Mesothelial cell of epicardium (in vitro differentiated cells): ENCODE measurements around the gene PLAAT2. TPM values are rescaled to one million over a fixed set of nuclear protein-coding genes. Genes with fewer than 3 reads are reported as not detected.
"Not testable (repeated sequence)": the region's sequence is repeated elsewhere in the genome, so short reads cannot be mapped to it uniquely, and the experiment has no call there.

Source experiments
- DNase-seq, 2 experiments: peaks; one replicate each; pipeline ENCODE4 v3.0.0; 2021; ENCODE audit warnings: low spot score in 2 of 2; ENCODE audit not compliant: unreplicated experiment in 2 of 2
- H3K27ac Mint-ChIP-seq: 2 replicates; pipeline ENCODE4 v1.8.0; 2021; ENCODE audit warnings: mixed read lengths
- H3K27me3 Mint-ChIP-seq: 2 replicates; pipeline ENCODE4 v1.8.0; 2021; ENCODE audit warnings: low read depth, mixed read lengths
- H3K36me3 Mint-ChIP-seq: 2 replicates; pipeline ENCODE4 v1.8.0; 2021; ENCODE audit warnings: mixed read lengths
- H3K4me1 Mint-ChIP-seq: 2 replicates; pipeline ENCODE4 v1.8.0; 2021; ENCODE audit warnings: mixed read lengths
- H3K4me3 Mint-ChIP-seq: 2 replicates; pipeline ENCODE4 v1.8.0; 2021; ENCODE audit warnings: mild to moderate bottlenecking, moderate library complexity, mixed read lengths
- H3K9me3 Mint-ChIP-seq: 2 replicates; pipeline ENCODE4 v1.8.0; 2021; ENCODE audit warnings: mixed read lengths
- CTCF ChIP-seq: fragments of 200-600 bp; sonication (generic); IDR thresholded peaks from one replicate; pipeline ENCODE4 v1.5.0; 2021; ENCODE audit warnings: antibody characterized with exemption; ENCODE audit not compliant: unreplicated experiment
- total RNA-seq: library from RNA; stranded (reverse); gene quantifications from 3 replicates; pipeline ENCODE4 v1.2.1, GENCODE V29; 2021

PLAAT2 gene
- total RNA-seq, 1 donor from 2014 or later, result not detected

- Mint-ChIP-seq H3K4me3 (no peak overlapping the region), H3K27ac (no peak overlapping the region), H3K36me3 (no peaks in the 10 kb centered on the region), H3K4me1 (peaks cover 37% of the 10 kb centered on the region), H3K9me3 (no peaks in the 10 kb centered on the region), H3K27me3 (no peaks in the 10 kb centered on the region)
- TF ChIP-seq CTCF, result no peak
- DNase-seq, result no peak
Measured at GRCh38 chr11:63535734-63536133, 27.4 kb downstream of the PLAAT2 start.

GRCh38 chr11:63534895-63535461 is 28.2 kb downstream of the PLAAT2 start:
- H3K4me1 Mint-ChIP-seq, result peaks cover 41% of the 10 kb centered on the region
- no peaks in the 10 kb centered on the region for H3K9me3 Mint-ChIP-seq
- DNase-seq, result no peak
- no peak overlapping the region for H3K27ac Mint-ChIP-seq
- no peak overlapping the region for H3K4me3 Mint-ChIP-seq
- no peaks in the 10 kb centered on the region for H3K27me3 Mint-ChIP-seq
- H3K36me3 Mint-ChIP-seq, result no peaks in the 10 kb centered on the region
- no peak for TF ChIP-seq CTCF

GRCh38 chr11:63534076-63534475 is 29.1 kb downstream of the PLAAT2 start:
- Mint-ChIP-seq H3K9me3 (no peaks in the 10 kb centered on the region), H3K4me3 (no peak overlapping the region), H3K27me3 (no peaks in the 10 kb centered on the region), H3K27ac (no peak overlapping the region), H3K4me1 (peaks cover 49% of the 10 kb centered on the region), H3K36me3 (no peaks in the 10 kb centered on the region)
- TF ChIP-seq CTCF, result no peak
- no peak for DNase-seq

- no peaks in the 10 kb centered on the region for H3K9me3 Mint-ChIP-seq
- H3K4me3 Mint-ChIP-seq, result no peak overlapping the region
- no peak for TF ChIP-seq CTCF
- peak overlapping the region; percentile 34 for H3K27ac Mint-ChIP-seq
- H3K4me1 Mint-ChIP-seq, result peaks cover 56% of the 10 kb centered on the region
- no peaks in the 10 kb centered on the region for H3K36me3 Mint-ChIP-seq
- DNase-seq, result no peak
- no peaks in the 10 kb centered on the region for H3K27me3 Mint-ChIP-seq
Measured at GRCh38 chr11:63532799-63533475, 30.2 kb downstream of the PLAAT2 start.

GRCh38 chr11:63532117-63532516 is 31.1 kb downstream of the PLAAT2 start:
- no peaks in the 10 kb centered on the region for H3K9me3 Mint-ChIP-seq
- no peak for TF ChIP-seq CTCF
- H3K4me3 Mint-ChIP-seq, result no peak overlapping the region
- no peaks in the 10 kb centered on the region for H3K36me3 Mint-ChIP-seq
- H3K27me3 Mint-ChIP-seq, result no peaks in the 10 kb centered on the region
- H3K27ac Mint-ChIP-seq, result peak overlapping the region; percentile 4
- DNase-seq, result no peak
- H3K4me1 Mint-ChIP-seq, result peaks cover 59% of the 10 kb centered on the region

- peaks cover 53% of the 10 kb centered on the region for H3K4me1 Mint-ChIP-seq
- H3K27ac Mint-ChIP-seq, result peak overlapping the region; percentile 83
- not testable (repeated sequence) for DNase-seq, H3K27me3 Mint-ChIP-seq, H3K4me3 Mint-ChIP-seq, H3K36me3 Mint-ChIP-seq, H3K9me3 Mint-ChIP-seq
Measured at GRCh38 chr11:63531074-63531792, 31.9 kb downstream of the PLAAT2 start.
